Subcutaneous abdominal adipose tissue (tissue), 5 donors: ENCODE data around the gene IRGC.
A peak's percentile ranks its signal among the peaks of the same experiment; 100 is the strongest.
"Not testable (repeated sequence)": the region's sequence is repeated elsewhere in the genome, so short reads cannot be mapped to it uniquely, and the experiment has no call there.

Source experiments
- H3K27ac ChIP-seq: one replicate; pipeline ENCODE4 v1.7.0; 2013; ENCODE audit warnings: low read depth, mild to moderate bottlenecking, inconsistent platforms, low read length, moderate library complexity
- H3K27me3 ChIP-seq, 5 donors: one replicate each; pipeline ENCODE4 v1.7.0; 2013; ENCODE audit warnings: low read length in 5 of 5, inconsistent platforms in 1 of 5; ENCODE audit not compliant: control insufficient read depth in 5 of 5, insufficient read depth in 4 of 5
- H3K36me3 ChIP-seq, 5 donors: one replicate each; pipeline ENCODE4 v1.7.0; 2013; ENCODE audit warnings: low read length in 5 of 5; ENCODE audit not compliant: control insufficient read depth in 5 of 5, insufficient read depth in 5 of 5
- H3K4me1 ChIP-seq, 5 donors: one replicate each; pipeline ENCODE4 v1.7.0; 2013; ENCODE audit warnings: low read length in 5 of 5, mild to moderate bottlenecking in 3 of 5, moderate library complexity in 1 of 5; ENCODE audit not compliant: control insufficient read depth in 5 of 5, insufficient read depth in 5 of 5
- H3K4me3 ChIP-seq, 5 donors: one replicate each; pipeline ENCODE4 v1.7.0; 2013; ENCODE audit warnings: low read length in 5 of 5, low read depth in 1 of 5
- H3K9ac ChIP-seq, 5 donors: one replicate each; pipeline ENCODE4 v1.7.0; 2013; ENCODE audit warnings: low read length in 5 of 5, mild to moderate bottlenecking in 4 of 5, moderate library complexity in 3 of 5
- H3K9me3 ChIP-seq, 5 donors: one replicate each; pipeline ENCODE4 v1.7.0; 2013; ENCODE audit warnings: low read length in 5 of 5; ENCODE audit not compliant: control insufficient read depth in 5 of 5
- donor health status: healthy.
- donor health status: healthy.
- donor health status: healthy.
- donor health status: healthy.
- donor health status: healthy.

IRGC gene

GRCh38 chr19:43675906-43676305 lies 40.0 kb upstream of the IRGC start:
- Histone ChIP-seq H3K9me3 (no peaks in the 10 kb centered on the region), H3K4me1 (no peaks in the 10 kb centered on the region), H3K4me3 (no peak overlapping the region), H3K36me3 (no peaks in the 10 kb centered on the region), H3K27me3 (no peaks in the 10 kb centered on the region), H3K27ac (no peak overlapping the region), H3K9ac (no peak overlapping the region)

- Histone ChIP-seq H3K9me3 (no peaks in the 10 kb centered on the region), H3K36me3 (no peaks in the 10 kb centered on the region), H3K27ac (no peak overlapping the region), H3K4me3 (no peak overlapping the region), H3K4me1 (no peaks in the 10 kb centered on the region), H3K27me3 (no peaks in the 10 kb centered on the region), H3K9ac (no peak overlapping the region)
These were observed 37.2 kb upstream of the IRGC start for GRCh38 chr19:43678512-43679261.

- Histone ChIP-seq H3K27ac (no peak overlapping the region), H3K36me3 (no peaks in the 10 kb centered on the region), H3K4me3 (no peak overlapping the region), H3K9ac (no peak overlapping the region), H3K4me1 (no peaks in the 10 kb centered on the region), H3K9me3 (no peaks in the 10 kb centered on the region), H3K27me3 (no peaks in the 10 kb centered on the region)
These were observed 34.1 kb upstream of the IRGC start for GRCh38 chr19:43681821-43682220.

GRCh38 chr19:43682269-43682668 lies 33.6 kb upstream of the IRGC start:
- not testable (repeated sequence) for H3K36me3 ChIP-seq, H3K27me3 ChIP-seq, H3K4me3 ChIP-seq, H3K27ac ChIP-seq, H3K9me3 ChIP-seq, H3K4me1 ChIP-seq, H3K9ac ChIP-seq

GRCh38 chr19:43682824-43683661 lies 32.8 kb upstream of the IRGC start:
- no peaks in the 10 kb centered on the region for H3K4me1 ChIP-seq
- no peak overlapping the region for H3K9ac ChIP-seq
- H3K27me3 ChIP-seq: no peaks in the 10 kb centered on the region
- no peaks in the 10 kb centered on the region for H3K9me3 ChIP-seq
- no peak overlapping the region for H3K27ac ChIP-seq
- no peaks in the 10 kb centered on the region for H3K36me3 ChIP-seq
- no peak overlapping the region for H3K4me3 ChIP-seq

GRCh38 chr19:43683905-43684304 lies 32.0 kb upstream of the IRGC start:
- Histone ChIP-seq H3K4me1 (no peaks in the 10 kb centered on the region), H3K9ac (no peak overlapping the region), H3K9me3 (no peaks in the 10 kb centered on the region), H3K36me3 (no peaks in the 10 kb centered on the region), H3K4me3 (no peak overlapping the region), H3K27me3 (no peaks in the 10 kb centered on the region), H3K27ac (no peak overlapping the region)

- H3K27ac ChIP-seq: no peak overlapping the region
These were observed 31.6 kb upstream of the IRGC start for GRCh38 chr19:43684326-43684725.

GRCh38 chr19:43687660-43687997 lies 28.2 kb upstream of the IRGC start:
- H3K4me3 ChIP-seq: no peak overlapping the region
- no peak overlapping the region for H3K27ac ChIP-seq
- H3K27me3 ChIP-seq: no peaks in the 10 kb centered on the region

More at GRCh38 chr19:43684326-43684725, 31.6 kb upstream of the IRGC start:
- no peaks in the 10 kb centered on the region for H3K27me3 ChIP-seq
- no peak overlapping the region for H3K4me3 ChIP-seq
- H3K9ac ChIP-seq: no peak overlapping the region
- no peaks in the 10 kb centered on the region for H3K9me3 ChIP-seq
- H3K4me1 ChIP-seq: no peaks in the 10 kb centered on the region
- H3K36me3 ChIP-seq: no peaks in the 10 kb centered on the region

GRCh38 chr19:43688059-43688701 lies 27.7 kb upstream of the IRGC start:
- H3K4me1 ChIP-seq: no peaks in the 10 kb centered on the region
- no peak overlapping the region for H3K9ac ChIP-seq
- H3K4me3 ChIP-seq: no peak overlapping the region
- peaks cover 12 to 29% (median 17%) of the 10 kb centered on the region in 5 donors for H3K9me3 ChIP-seq
- H3K27me3 ChIP-seq: no peaks in the 10 kb centered on the region
- H3K27ac ChIP-seq: no peak overlapping the region
- H3K36me3 ChIP-seq: no peaks in the 10 kb centered on the region

More at GRCh38 chr19:43687660-43687997, 28.2 kb upstream of the IRGC start:
- H3K4me1 ChIP-seq: no peaks in the 10 kb centered on the region
- H3K36me3 ChIP-seq: no peaks in the 10 kb centered on the region
- no peak overlapping the region for H3K9ac ChIP-seq
- peaks cover 12 to 29% (median 17%) of the 10 kb centered on the region in 5 donors for H3K9me3 ChIP-seq

- peak overlapping the region in 1 of 5 donors; percentile 16 for H3K4me3 ChIP-seq
- H3K9ac ChIP-seq: no peak overlapping the region
- H3K4me1 ChIP-seq: no peaks in the 10 kb centered on the region
- H3K27me3 ChIP-seq: no peaks in the 10 kb centered on the region
- H3K9me3 ChIP-seq: peaks cover 13 to 29% (median 17%) of the 10 kb centered on the region in 5 donors
- no peak overlapping the region for H3K27ac ChIP-seq
- no peaks in the 10 kb centered on the region for H3K36me3 ChIP-seq
These were observed 25.4 kb upstream of the IRGC start for GRCh38 chr19:43690444-43690843.
